Measurements from ENCODE around the gene TNRC6B.

DNA sequence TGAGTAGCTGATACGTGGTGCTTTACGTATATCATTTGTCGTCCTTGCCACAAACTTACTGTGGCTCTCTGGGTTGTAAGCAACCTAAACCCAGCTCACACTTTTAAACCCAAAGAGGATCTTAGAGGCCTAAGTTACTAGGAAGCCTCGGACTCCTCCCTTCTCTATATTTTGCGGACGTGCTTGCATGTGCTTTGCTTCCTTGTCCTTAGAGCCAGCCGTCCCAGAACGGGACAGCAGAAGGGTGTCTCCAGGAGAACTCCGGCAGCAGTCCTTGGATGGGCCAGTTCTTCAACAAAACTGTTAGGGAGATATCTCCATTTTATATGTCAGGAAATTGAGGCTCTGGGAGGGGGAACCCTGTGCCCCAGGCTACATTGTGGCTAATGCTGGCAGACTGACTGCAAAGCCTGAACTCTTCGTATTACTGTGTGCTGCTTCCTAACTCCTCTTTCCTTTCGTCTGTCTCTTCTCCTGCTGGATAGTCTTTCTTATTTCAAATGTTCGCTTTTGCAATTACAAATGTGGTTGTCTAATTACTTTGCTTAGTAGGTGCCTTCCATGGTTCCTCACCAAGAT, 33.8 kb downstream of the TNRC6B start:
- TF ChIP-seq, protein P1, sequence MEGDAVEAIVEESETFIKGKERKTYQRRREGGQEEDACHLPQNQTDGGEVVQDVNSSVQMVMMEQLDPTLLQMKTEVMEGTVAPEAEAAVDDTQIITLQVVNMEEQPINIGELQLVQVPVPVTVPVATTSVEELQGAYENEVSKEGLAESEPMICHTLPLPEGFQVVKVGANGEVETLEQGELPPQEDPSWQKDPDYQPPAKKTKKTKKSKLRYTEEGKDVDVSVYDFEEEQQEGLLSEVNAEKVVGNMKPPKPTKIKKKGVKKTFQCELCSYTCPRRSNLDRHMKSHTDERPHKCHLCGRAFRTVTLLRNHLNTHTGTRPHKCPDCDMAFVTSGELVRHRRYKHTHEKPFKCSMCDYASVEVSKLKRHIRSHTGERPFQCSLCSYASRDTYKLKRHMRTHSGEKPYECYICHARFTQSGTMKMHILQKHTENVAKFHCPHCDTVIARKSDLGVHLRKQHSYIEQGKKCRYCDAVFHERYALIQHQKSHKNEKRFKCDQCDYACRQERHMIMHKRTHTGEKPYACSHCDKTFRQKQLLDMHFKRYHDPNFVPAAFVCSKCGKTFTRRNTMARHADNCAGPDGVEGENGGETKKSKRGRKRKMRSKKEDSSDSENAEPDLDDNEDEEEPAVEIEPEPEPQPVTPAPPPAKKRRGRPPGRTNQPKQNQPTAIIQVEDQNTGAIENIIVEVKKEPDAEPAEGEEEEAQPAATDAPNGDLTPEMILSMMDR (IDR thresholded peaks at IDR 0.05; ENCODE audit: poor library complexity), result no peak
- TF ChIP-seq EZH2phosphoT487 (IDR thresholded peaks at IDR 0.05; ENCODE audit: low read depth, severe bottlenecking, unreplicated experiment), result no peak
- no peak for TF ChIP-seq EZH2 (IDR thresholded peaks at IDR 0.05; ENCODE audit: borderline replicate concordance)
